ENCODE results near the gene ZSWIM8. TPM values are rescaled to one million over a fixed set of nuclear protein-coding genes. Genes with fewer than 3 reads are reported as not detected.

ZSWIM8 gene
- total and polyA plus RNA-seq, 10 of the 15 experiments (the other 5 are each of a cell fraction or from before 2014, with no cell fraction given), result 7.8 to 47.1 (median 23.6) TPM

DNA sequence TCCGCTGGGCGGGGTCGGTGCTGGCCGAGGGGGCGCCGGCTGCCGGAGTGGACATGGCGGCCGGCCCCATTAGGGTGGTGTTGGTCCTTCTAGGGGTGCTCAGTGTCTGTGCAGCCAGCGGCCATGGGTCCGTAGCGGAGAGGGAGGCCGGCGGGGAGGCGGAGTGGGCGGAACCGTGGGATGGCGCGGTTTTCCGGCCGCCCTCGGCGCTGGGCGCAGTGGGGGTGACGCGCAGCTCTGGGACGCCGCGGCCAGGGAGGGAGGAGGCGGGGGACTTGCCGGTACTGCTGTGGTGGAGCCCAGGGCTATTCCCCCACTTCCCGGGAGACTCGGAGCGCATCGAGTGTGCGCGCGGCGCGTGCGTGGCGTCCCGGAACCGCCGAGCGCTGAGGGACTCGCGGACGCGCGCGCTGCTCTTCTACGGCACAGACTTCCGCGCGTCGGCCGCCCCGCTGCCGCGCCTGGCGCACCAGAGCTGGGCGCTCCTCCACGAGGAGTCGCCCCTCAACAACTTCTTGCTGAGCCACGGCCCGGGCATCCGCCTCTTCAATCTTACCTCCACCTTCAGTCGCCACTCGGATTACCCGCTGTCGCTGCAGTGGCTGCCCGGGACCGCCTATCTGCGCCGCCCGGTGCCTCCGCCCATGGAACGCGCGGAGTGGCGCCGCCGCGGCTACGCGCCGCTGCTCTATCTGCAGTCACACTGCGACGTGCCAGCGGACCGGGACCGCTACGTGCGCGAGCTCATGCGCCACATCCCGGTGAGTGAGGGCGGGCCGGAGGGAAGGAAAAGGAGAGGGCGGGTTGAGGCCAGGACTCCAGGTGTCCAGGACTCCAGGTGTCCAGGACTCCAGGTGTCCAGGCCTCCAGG is 12.9 kb upstream of the ZSWIM8 start (continued):
- TF ChIP-seq PAX5 (IDR thresholded peaks at IDR 0.05; ENCODE audit: borderline replicate concordance, low read depth, low read length) (peak; percentile 95), IKZF2 (IDR thresholded peaks at IDR 0.05) (peak; percentile 29 to 41; a peak in 3 of 4 replicates), POLR2AphosphoS2 (IDR thresholded peaks at IDR 0.05; ENCODE audit: low read depth, low read length) (peak; percentile 92), CEBPB (IDR thresholded peaks at IDR 0.05; ENCODE audit: borderline replicate concordance in 1 of 2, low read depth in 2 of 2, low read length in 2 of 2) (no peak), GATAD2B (conservative IDR thresholded peaks at IDR 0.05; ENCODE audit: low read depth) (peak; percentile 98), PAX8 (IDR thresholded peaks at IDR 0.05) (no peak), MTA2 (IDR thresholded peaks at IDR 0.05; ENCODE audit: low read depth) (0 out of 2 replicates have a peak, but pooled peaks have one; percentile 13), NRF1 (conservative IDR thresholded peaks at IDR 0.05; ENCODE audit: low read depth, low read length) (peak; percentile 25; the same call in 1 of the 2 replicates), NFYA (IDR thresholded peaks at IDR 0.05; ENCODE audit: borderline replicate concordance, low read depth, low read length) (no peak), RAD21 (IDR thresholded peaks at IDR 0.05; ENCODE audit: insufficient read depth, low read depth, low read length) (no peak), DPF2 (IDR thresholded peaks at IDR 0.05) (peak; percentile 95)
- TF ChIP-seq, protein P1, sequence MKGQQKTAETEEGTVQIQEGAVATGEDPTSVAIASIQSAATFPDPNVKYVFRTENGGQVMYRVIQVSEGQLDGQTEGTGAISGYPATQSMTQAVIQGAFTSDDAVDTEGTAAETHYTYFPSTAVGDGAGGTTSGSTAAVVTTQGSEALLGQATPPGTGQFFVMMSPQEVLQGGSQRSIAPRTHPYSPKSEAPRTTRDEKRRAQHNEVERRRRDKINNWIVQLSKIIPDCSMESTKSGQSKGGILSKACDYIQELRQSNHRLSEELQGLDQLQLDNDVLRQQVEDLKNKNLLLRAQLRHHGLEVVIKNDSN (IDR thresholded peaks at IDR 0.05; ENCODE audit: borderline replicate concordance, extremely low read length, insufficient read depth, low read depth, low read length), result no peak
- TF ChIP-seq, protein P2, sequence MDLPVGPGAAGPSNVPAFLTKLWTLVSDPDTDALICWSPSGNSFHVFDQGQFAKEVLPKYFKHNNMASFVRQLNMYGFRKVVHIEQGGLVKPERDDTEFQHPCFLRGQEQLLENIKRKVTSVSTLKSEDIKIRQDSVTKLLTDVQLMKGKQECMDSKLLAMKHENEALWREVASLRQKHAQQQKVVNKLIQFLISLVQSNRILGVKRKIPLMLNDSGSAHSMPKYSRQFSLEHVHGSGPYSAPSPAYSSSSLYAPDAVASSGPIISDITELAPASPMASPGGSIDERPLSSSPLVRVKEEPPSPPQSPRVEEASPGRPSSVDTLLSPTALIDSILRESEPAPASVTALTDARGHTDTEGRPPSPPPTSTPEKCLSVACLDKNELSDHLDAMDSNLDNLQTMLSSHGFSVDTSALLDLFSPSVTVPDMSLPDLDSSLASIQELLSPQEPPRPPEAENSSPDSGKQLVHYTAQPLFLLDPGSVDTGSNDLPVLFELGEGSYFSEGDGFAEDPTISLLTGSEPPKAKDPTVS (IDR thresholded peaks at IDR 0.05; ENCODE audit: low read depth, low read length), result no peak
- TF ChIP-seq, protein P3, sequence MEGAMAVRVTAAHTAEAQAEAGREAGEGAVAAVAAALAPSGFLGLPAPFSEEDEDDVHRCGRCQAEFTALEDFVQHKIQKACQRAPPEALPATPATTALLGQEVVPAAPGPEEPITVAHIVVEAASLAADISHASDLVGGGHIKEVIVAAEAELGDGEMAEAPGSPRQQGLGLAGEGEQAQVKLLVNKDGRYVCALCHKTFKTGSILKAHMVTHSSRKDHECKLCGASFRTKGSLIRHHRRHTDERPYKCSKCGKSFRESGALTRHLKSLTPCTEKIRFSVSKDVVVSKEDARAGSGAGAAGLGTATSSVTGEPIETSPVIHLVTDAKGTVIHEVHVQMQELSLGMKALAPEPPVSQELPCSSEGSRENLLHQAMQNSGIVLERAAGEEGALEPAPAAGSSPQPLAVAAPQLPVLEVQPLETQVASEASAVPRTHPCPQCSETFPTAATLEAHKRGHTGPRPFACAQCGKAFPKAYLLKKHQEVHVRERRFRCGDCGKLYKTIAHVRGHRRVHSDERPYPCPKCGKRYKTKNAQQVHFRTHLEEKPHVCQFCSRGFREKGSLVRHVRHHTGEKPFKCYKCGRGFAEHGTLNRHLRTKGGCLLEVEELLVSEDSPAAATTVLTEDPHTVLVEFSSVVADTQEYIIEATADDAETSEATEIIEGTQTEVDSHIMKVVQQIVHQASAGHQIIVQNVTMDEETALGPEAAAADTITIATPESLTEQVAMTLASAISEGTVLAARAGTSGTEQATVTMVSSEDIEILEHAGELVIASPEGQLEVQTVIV (IDR thresholded peaks at IDR 0.05; ENCODE audit: borderline replicate concordance, partially characterized antibody), result peak; percentile 44
- TF ChIP-seq, protein P4, sequence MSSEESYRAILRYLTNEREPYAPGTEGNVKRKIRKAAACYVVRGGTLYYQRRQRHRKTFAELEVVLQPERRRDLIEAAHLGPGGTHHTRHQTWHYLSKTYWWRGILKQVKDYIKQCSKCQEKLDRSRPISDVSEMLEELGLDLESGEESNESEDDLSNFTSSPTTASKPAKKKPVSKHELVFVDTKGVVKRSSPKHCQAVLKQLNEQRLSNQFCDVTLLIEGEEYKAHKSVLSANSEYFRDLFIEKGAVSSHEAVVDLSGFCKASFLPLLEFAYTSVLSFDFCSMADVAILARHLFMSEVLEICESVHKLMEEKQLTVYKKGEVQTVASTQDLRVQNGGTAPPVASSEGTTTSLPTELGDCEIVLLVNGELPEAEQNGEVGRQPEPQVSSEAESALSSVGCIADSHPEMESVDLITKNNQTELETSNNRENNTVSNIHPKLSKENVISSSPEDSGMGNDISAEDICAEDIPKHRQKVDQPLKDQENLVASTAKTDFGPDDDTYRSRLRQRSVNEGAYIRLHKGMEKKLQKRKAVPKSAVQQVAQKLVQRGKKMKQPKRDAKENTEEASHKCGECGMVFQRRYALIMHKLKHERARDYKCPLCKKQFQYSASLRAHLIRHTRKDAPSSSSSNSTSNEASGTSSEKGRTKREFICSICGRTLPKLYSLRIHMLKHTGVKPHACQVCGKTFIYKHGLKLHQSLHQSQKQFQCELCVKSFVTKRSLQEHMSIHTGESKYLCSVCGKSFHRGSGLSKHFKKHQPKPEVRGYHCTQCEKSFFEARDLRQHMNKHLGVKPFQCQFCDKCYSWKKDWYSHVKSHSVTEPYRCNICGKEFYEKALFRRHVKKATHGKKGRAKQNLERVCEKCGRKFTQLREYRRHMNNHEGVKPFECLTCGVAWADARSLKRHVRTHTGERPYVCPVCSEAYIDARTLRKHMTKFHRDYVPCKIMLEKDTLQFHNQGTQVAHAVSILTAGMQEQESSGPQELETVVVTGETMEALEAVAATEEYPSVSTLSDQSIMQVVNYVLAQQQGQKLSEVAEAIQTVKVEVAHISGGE (CRISPR knock-in tag; IDR thresholded peaks at IDR 0.05), result 0 out of 2 replicates have a peak, but pooled peaks have one; percentile 19
- TF ChIP-seq, protein P5, sequence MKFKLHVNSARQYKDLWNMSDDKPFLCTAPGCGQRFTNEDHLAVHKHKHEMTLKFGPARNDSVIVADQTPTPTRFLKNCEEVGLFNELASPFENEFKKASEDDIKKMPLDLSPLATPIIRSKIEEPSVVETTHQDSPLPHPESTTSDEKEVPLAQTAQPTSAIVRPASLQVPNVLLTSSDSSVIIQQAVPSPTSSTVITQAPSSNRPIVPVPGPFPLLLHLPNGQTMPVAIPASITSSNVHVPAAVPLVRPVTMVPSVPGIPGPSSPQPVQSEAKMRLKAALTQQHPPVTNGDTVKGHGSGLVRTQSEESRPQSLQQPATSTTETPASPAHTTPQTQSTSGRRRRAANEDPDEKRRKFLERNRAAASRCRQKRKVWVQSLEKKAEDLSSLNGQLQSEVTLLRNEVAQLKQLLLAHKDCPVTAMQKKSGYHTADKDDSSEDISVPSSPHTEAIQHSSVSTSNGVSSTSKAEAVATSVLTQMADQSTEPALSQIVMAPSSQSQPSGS (IDR thresholded peaks at IDR 0.05; ENCODE audit: low read length), result peak; percentile 19; the same call in 1 of the 2 replicates

Measured in GM12878 (cell line).